HT-29 (cell line): Measurements from ENCODE around the gene ESPL1. TPM values are rescaled to one million over a fixed set of nuclear protein-coding genes. Genes with fewer than 3 reads are reported as not detected.
A peak's percentile ranks its signal among the peaks of the same experiment; 100 is the strongest.
"Not testable (repeated sequence)": the region's sequence is repeated elsewhere in the genome, so short reads cannot be mapped to it uniquely, and the experiment has no call there.

ENCODE experiments used
- DNase-seq: peaks from one replicate; pipeline ENCODE4 v3.0.0-alpha.2; 2015; ENCODE audit warnings: low spot score
- total RNA-seq: library from RNA; depleted of rRNA; stranded (reverse); fragments of >200 nt; shearing (Covaris generic); gene quantifications from 2 replicates; pipeline ENCODE4 v1.2.3, GENCODE V29; 2014

The ESPL1 gene
- total RNA-seq, 1 experiment from 2014 or later: 31.0 TPM

DNA sequence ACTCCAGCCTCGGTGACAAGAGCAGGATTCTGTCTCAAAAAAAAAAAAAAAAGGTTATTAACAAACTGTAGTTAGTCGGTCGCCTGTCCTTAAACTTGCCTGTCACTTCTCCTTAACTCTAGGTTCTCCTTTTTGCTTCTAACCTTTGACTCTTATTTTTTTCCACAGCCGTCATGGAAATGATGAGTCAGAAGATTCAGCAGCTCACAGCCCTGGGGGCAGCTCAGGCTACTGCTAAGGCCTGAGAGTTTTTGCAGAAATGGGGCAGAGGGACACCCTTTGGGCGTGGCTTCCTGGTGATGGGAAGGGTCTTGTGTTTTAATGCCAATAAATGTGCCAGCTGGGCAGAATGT, 31.0 kb downstream of the ESPL1 start:
- DNase-seq: no peak

- peak; percentile 95 for DNase-seq
These were observed 31.5 kb downstream of the ESPL1 start, which contains the start of gene MYG1 for GRCh38 chr12:53299454-53300180. Gene MYG1 (plus strand): TSS chr12:53299695. CDS start chr12:53299738, 43 bp downstream.

DNA sequence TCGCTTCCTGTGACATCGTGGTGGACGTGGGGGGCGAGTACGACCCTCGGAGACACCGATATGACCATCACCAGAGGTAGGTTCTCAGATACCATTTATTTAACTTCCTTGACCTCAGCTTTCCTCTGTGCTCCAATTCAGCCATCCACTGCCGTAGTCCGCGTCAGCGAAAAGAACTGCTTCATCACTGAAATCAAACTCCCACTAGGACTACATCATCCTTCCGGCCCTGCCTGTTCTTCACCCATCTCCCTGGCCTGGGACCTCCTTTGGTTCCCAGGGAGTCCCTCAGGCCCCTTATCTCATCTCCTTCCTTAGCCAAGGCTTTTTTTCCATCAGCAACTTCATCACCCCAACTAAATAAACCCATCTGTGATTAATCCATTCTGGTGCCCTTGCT, 32.1 kb downstream of the ESPL1 start:
- peak; percentile 30 for DNase-seq

GRCh38 chr12:53302903-53303302, 34.8 kb downstream of the ESPL1 start:
- DNase-seq: no peak

DNA sequence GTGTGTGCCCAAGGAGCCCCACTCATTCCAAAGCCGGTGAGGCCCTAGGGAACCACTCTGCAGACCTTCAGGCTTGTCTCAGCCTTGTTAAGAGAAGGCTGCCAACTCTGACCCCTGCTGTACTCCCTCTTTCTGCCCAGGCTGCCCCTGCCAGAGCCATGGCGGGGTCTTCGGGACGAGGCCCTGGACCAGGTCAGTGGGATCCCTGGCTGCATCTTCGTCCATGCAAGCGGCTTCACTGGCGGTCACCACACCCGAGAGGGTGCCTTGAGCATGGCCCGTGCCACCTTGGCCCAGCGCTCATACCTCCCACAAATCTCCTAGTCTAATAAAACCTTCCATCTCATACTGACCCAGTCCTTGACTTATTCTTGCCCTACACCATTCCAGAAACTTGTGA, 38.7 kb downstream of the ESPL1 start:
- no peak for DNase-seq

GRCh38 chr12:53308276-53308675, 40.2 kb downstream of the ESPL1 start:
- DNase-seq: no peak

DNA sequence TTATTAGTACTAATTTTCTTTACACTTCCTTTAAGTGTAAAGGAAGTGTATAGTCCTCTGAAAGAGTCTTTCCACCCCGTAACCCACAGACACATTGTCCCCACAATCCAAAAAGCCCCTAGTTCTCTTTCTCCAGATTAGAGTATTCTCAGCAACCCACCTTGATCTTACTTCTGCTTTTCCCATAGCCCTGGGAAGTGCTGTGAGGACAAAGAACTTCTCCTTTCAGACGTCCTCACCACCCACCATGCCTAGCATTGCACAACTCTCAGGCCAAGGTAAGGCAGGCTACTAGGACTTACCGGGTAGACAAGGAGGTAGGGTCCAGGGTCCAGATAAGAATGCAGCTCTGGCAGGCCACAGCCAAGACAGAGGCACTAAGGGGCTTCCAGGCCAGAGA, 45.9 kb downstream of the ESPL1 start:
- no peak for DNase-seq

DNA sequence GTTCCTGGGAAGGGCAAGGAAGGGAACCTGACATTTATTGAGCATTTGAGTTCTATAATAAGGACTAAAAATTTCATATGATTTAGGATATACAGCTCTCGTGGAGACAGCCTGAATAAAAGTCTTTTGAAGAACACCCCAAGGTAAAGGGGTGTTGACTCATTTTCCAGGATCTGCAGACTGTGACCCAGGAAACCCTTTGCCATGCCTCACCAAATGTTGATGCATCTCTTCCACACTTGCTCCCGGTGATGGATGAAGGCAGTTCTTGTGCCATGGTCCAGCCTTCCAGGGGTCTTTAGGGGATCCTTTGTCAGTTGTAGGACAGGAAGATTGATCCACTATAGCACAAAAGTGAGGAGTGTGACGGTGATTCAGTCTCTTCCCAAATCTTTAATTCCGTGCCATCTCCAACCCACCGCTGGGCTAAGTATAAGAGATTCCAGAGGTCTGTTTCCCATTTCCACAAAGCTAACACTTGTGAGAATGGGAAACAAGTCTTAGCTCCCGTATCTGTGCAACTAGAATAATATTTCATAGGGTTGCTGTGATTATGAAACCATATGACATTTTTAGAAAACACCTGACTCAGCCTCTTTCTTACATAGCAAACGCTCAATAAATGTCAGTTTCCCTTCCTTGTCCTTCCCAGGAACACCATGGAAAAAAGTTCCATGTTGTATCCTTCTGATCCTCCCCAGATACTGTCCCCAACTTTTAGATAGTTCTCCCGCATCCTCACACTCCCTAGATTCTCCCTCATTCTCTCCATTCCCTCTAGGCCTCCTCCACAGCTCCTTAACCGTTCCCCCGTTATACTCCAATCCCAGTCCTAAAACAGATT, 52.5 kb downstream of the ESPL1 start:
- DNase-seq: no peak

DNA sequence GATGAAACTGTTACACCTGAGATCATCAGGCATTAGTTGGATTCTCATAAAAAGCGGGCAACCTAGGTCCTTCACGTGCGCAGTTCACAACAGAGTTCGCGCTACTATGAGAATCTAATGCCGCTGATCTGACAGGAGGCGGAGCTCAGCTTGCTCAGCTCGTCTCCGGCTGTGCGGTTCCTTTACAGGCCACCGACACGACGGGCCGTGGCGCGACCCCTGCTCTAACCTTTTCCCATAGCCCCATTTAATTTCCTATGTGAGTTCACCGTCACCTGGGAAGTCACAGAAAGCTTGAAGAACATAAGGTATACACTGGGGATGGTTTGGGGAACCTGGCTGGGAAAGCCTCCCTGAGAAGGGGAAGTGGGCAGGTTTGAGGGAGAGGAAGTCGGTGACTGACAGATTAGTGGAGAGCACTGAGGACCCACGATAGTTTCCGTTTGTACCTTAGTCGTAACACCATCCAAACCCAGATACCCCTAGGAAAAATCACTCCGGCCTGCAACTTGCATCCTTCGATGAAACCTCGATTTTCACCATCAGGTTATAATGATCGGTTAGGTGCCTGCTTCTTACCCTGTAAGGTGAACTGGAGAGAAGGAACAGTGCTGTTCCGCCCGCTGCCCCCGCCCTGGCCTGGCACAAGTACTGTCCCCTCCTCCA, 56.1 kb downstream of the ESPL1 start:
- DNase-seq: no peak

- DNase-seq: peak; percentile 85
These were observed 56.8 kb downstream of the ESPL1 start for GRCh38 chr12:53324779-53325510.

GRCh38 chr12:53325511-53326061, 57.5 kb downstream of the ESPL1 start:
- DNase-seq: no peak

- DNase-seq: no peak
These were observed 58.5 kb downstream of the ESPL1 start for GRCh38 chr12:53326460-53327185.

DNA sequence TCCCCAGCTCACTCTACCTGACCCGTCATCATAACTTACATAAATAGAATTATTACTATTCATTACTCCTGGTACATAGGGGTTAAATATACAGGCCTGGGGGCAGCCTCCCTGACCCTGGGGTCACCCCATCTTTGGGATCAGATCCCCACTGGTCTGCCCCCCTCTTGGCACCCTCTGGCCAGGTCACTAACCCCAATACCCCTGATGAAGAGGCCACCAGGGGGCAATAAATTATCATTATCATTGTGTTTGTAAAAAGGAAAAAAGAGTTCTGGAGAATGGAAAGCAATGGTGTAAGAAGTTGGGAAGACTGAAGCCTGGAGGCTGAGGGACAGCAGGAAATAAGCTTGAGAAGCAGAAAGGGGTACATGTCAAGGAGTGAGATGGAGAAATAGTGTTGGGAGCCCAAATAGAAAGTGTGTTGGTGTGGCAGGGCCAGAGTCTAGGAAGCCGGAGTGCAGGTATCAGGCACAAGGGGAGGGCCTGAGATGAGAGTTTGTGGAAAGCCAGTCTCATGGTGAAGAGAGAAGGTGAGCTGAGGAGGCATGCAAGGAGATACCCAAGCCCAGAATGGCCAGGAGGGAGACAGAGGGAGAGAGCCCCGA, 59.4 kb downstream of the ESPL1 start:
- peak; percentile 32 for DNase-seq

GRCh38 chr12:53328043-53328435, 59.9 kb downstream of the ESPL1 start:
- DNase-seq: no peak

DNA sequence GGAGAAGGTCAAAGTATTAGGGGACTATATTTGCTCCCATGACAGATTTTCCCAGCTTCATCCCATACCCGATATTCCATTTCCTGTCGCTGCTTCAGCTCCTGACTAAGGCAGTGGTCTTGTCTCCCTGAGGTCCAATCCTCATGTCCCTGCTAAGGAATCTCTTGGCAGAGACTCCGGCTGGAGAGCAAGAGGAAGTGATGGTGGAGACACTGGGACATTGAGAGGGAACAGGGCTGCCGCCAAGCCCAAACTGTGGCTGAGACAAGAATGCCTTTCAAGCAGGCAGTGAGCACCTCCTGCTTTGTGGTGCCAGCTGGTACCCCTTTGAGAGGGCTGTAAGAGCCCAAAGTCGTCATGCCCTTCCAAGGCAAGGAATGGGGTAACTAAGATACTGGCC, 62.6 kb downstream of the ESPL1 start:
- no peak for DNase-seq

- DNase-seq: not testable (repeated sequence)
These were observed 64.2 kb downstream of the ESPL1 start for GRCh38 chr12:53332339-53332738.

GRCh38 chr12:53332744-53333143, 64.6 kb downstream of the ESPL1 start:
- DNase-seq: no peak

GRCh38 chr12:53333289-53333688, 65.2 kb downstream of the ESPL1 start:
- DNase-seq: no peak

- DNase-seq: no peak
These were observed 65.7 kb downstream of the ESPL1 start for GRCh38 chr12:53333845-53334244.

DNA sequence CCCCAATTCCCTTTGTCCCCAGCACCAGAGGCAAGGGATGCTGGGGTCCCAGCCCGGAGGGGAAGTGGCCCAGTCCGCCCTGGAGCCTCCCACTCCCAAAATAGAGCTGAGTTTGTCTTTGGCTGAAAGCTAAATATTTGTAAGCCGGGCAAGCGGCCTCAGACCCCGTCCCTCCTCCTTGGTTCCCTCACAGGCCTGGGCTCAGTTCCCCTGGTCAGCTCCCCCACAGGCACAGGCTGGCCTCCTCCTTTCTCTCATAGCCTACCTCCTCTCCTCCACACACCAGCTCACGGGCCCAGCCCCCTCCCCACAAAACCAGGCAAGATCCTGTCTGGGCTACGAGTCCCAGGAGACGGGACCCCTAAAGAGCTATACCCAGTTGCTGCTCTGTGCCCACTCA, 66.7 kb downstream of the ESPL1 start:
- DNase-seq: no peak
